H9 (cell line): ENCODE measurements around the gene MZB1. TPM values are rescaled to one million over a fixed set of nuclear protein-coding genes. Genes with fewer than 3 reads are reported as not detected.
A peak's percentile ranks its signal among the peaks of the same experiment; 100 is the strongest.
"Not testable (repeated sequence)": the region's sequence is repeated elsewhere in the genome, so short reads cannot be mapped to it uniquely, and the experiment has no call there.

Experiments
- DNase-seq: peaks from one replicate; pipeline ENCODE4 v3.0.0-alpha.2; 2017
- H2AFZ ChIP-seq: one replicate; pipeline ENCODE4 v1.6.1; 2013; ENCODE audit warnings: mild to moderate bottlenecking, low read length, control low read depth, moderate library complexity
- H2AK5ac ChIP-seq: 2 replicates; pipeline ENCODE4 v1.6.1; 2013; ENCODE audit warnings: low read length, control low read depth, mixed read lengths; ENCODE audit not compliant: insufficient read length
- H2BK120ac ChIP-seq: one replicate; pipeline ENCODE4 v1.6.1; 2013; ENCODE audit warnings: low read depth, mild to moderate bottlenecking, low read length, control low read depth, inconsistent platforms; ENCODE audit not compliant: poor library complexity, severe bottlenecking
- H2BK12ac ChIP-seq: 2 replicates; pipeline ENCODE4 v1.6.1; 2013; ENCODE audit warnings: low read length, control low read depth, mixed read lengths, low read depth; ENCODE audit not compliant: insufficient read length
- H2BK15ac ChIP-seq: 2 replicates; pipeline ENCODE4 v1.6.1; 2013; ENCODE audit warnings: low read depth, low read length, control low read depth
- H2BK20ac ChIP-seq: one replicate; pipeline ENCODE4 v1.6.1; 2013; ENCODE audit warnings: low read depth, mild to moderate bottlenecking, low read length, control low read depth, inconsistent platforms; ENCODE audit not compliant: poor library complexity, severe bottlenecking
- H2BK5ac ChIP-seq: 2 replicates; pipeline ENCODE4 v1.6.1; 2013; ENCODE audit warnings: low read length, control low read depth, mixed read lengths; ENCODE audit not compliant: insufficient read length
- H3K14ac ChIP-seq: 2 replicates; pipeline ENCODE4 v1.6.1; 2013; ENCODE audit warnings: low read length, control low read depth; ENCODE audit not compliant: insufficient read depth
- H3K18ac ChIP-seq: 2 replicates; pipeline ENCODE4 v1.6.1; 2013; ENCODE audit warnings: low read depth, mild to moderate bottlenecking, mixed read lengths, low read length, control low read depth; ENCODE audit not compliant: insufficient read length
- H3K23ac ChIP-seq: 2 replicates; pipeline ENCODE4 v1.6.1; 2013; ENCODE audit warnings: low read length, control low read depth, mixed read lengths, low read depth; ENCODE audit not compliant: insufficient read length
- H3K23me2 ChIP-seq: 2 replicates; pipeline ENCODE4 v1.6.1; 2013; ENCODE audit warnings: low read depth, mild to moderate bottlenecking, mixed read lengths, low read length, control low read depth; ENCODE audit not compliant: insufficient read length, poor library complexity, severe bottlenecking
- H3K27ac ChIP-seq: 2 replicates; pipeline ENCODE4 v1.5.1; 2013; ENCODE audit warnings: low read length, control low read depth, mixed read lengths, low read depth; ENCODE audit not compliant: insufficient read length
- H3K27me3 ChIP-seq: 2 replicates; pipeline ENCODE4 v1.6.1; 2013; ENCODE audit warnings: low read length, control low read depth, inconsistent platforms; ENCODE audit not compliant: insufficient read depth
- H3K4ac ChIP-seq: 2 replicates; pipeline ENCODE4 v1.6.1; 2013; ENCODE audit warnings: low read depth, mild to moderate bottlenecking, control low read depth, inconsistent platforms, low read length, moderate library complexity
- H3K4me1 ChIP-seq: 2 replicates; pipeline ENCODE4 v1.6.1; 2013; ENCODE audit warnings: low read length, control low read depth, inconsistent platforms; ENCODE audit not compliant: insufficient read depth
- H3K4me2 ChIP-seq: 2 replicates; pipeline ENCODE4 v1.6.1; 2013; ENCODE audit warnings: low read length, control low read depth, mixed read lengths; ENCODE audit not compliant: insufficient read length, insufficient read depth
- H3K56ac ChIP-seq: 2 replicates; pipeline ENCODE4 v1.6.1; 2013; ENCODE audit warnings: low read depth, mild to moderate bottlenecking, mixed read lengths, low read length, control low read depth; ENCODE audit not compliant: insufficient read length
- H3K79me1 ChIP-seq: 2 replicates; pipeline ENCODE4 v1.6.1; 2013; ENCODE audit warnings: low read depth, mild to moderate bottlenecking, moderate library complexity, low read length, control low read depth, inconsistent platforms; ENCODE audit not compliant: insufficient read depth, poor library complexity, severe bottlenecking
- H3K79me2 ChIP-seq: 2 replicates; pipeline ENCODE4 v1.6.1; 2013; ENCODE audit warnings: low read length, control low read depth, inconsistent platforms; ENCODE audit not compliant: insufficient read depth
- H3K9ac ChIP-seq: 2 replicates; pipeline ENCODE4 v1.6.1; 2013; ENCODE audit warnings: low read length, control low read depth, mixed read lengths; ENCODE audit not compliant: insufficient read length; ENCODE audit errors: extremely low read depth
- H3K9me3 ChIP-seq: one replicate; pipeline ENCODE4 v1.6.1; 2013; ENCODE audit warnings: low read depth, low read length, inconsistent platforms; ENCODE audit not compliant: control insufficient read depth
- H3T11ph ChIP-seq: one replicate; pipeline ENCODE4 v1.6.1; 2013; ENCODE audit warnings: mild to moderate bottlenecking, low read length, control low read depth, inconsistent platforms
- H4K20me1 ChIP-seq: one replicate; pipeline ENCODE4 v1.6.1; 2013; ENCODE audit not compliant: control insufficient read depth, insufficient read length, insufficient read depth
- H4K5ac ChIP-seq: 2 replicates; pipeline ENCODE4 v1.6.1; 2013; ENCODE audit warnings: low read depth, mild to moderate bottlenecking, mixed read lengths, low read length, control low read depth; ENCODE audit not compliant: insufficient read length
- H4K8ac ChIP-seq: replicated peaks from 2 replicates; pipeline ENCODE4 v1.6.1; 2013; ENCODE audit warnings: low read length, control low read depth, mixed read lengths, low read depth; ENCODE audit not compliant: insufficient read length
- H4K91ac ChIP-seq: 2 replicates; pipeline ENCODE4 v1.6.1; 2013; ENCODE audit warnings: low read depth, mild to moderate bottlenecking, moderate library complexity, mixed read lengths, low read length, control low read depth; ENCODE audit not compliant: insufficient read length
- H3K27ac Mint-ChIP-seq, 3 experiments: 2 replicates in 2 of 3; 3 replicates in 1 of 3; pipeline ENCODE4 v1.8.0; 2020 to 2021; ENCODE audit warnings: mixed read lengths in 3 of 3, mild to moderate bottlenecking in 1 of 3, moderate library complexity in 1 of 3
- H3K27me3 Mint-ChIP-seq: 2 replicates; pipeline ENCODE4 v1.8.0; 2021; ENCODE audit warnings: low read depth, mild to moderate bottlenecking, moderate library complexity, mixed read lengths
- H3K36me3 Mint-ChIP-seq, 3 experiments: 2 replicates in 2 of 3; 3 replicates in 1 of 3; pipeline ENCODE4 v1.8.0; 2020 to 2021; ENCODE audit warnings: low read depth in 3 of 3, mixed read lengths in 3 of 3; ENCODE audit not compliant: insufficient read depth in 1 of 3
- H3K4me1 Mint-ChIP-seq, 2 experiments: 2 replicates each; pipeline ENCODE4 v1.8.0; 2020; ENCODE audit warnings: mixed read lengths in 2 of 2
- H3K4me3 Mint-ChIP-seq, 2 experiments: 2 replicates in 1 of 2; 3 replicates in 1 of 2; pipeline ENCODE4 v1.8.0; 2020 to 2021; ENCODE audit warnings: mild to moderate bottlenecking in 2 of 2, mixed read lengths in 2 of 2, moderate library complexity in 1 of 2
- H3K9me3 Mint-ChIP-seq, 2 experiments: 2 replicates in 1 of 2; 3 replicates in 1 of 2; pipeline ENCODE4 v1.8.0; 2020; ENCODE audit warnings: mild to moderate bottlenecking in 2 of 2, mixed read lengths in 2 of 2, moderate library complexity in 1 of 2
- WGBS: extraction: QIAGEN DNeasy Blood & Tissue Kit; methylation state at CpG from one replicate; pipeline ENCODE4 v1.1.7; 2013; ENCODE audit warnings: missing lambda C conversion rate, low lambda C conversion rate, mixed read lengths; ENCODE audit not compliant: insufficient read length; ENCODE audit errors: extremely low coverage; 5-methylcytosine and 5-hydroxymethylcytosine counted together
- total RNA-seq: library from RNA; stranded (reverse); gene quantifications from 2 replicates; pipeline ENCODE4 v1.2.1, GENCODE V29; 2021

The MZB1 gene
- total RNA-seq, 1 experiment from 2014 or later: 0.31 TPM

- not testable (repeated sequence) for H3K9me3 Mint-ChIP-seq, H3K4me3 Mint-ChIP-seq, H2BK120ac ChIP-seq, H4K91ac ChIP-seq, H2BK5ac ChIP-seq, H2AK5ac ChIP-seq, H3K4me1 ChIP-seq, H3K9me3 ChIP-seq, H2AFZ ChIP-seq, H2BK20ac ChIP-seq, H3K18ac ChIP-seq, H3K27me3 ChIP-seq, H3K4me2 ChIP-seq, H3K27me3 Mint-ChIP-seq, H3T11ph ChIP-seq, H4K8ac ChIP-seq, H3K9ac ChIP-seq, H3K14ac ChIP-seq, H3K56ac ChIP-seq, H3K4ac ChIP-seq, H2BK15ac ChIP-seq, H3K23me2 ChIP-seq, H3K27ac ChIP-seq, DNase-seq, H2BK12ac ChIP-seq, H4K20me1 ChIP-seq, H3K23ac ChIP-seq, H4K5ac ChIP-seq
- H3K36me3 Mint-ChIP-seq: peaks cover 18 to 45% (median 41%) of the 10 kb centered on the region in 3 experiments; a peak in 6 of 7 replicates
- Histone ChIP-seq H3K79me1 (peaks cover 11% of the 10 kb centered on the region), H3K79me2 (peaks cover 61% of the 10 kb centered on the region)
- WGBS: no CpG with 5 or more reads among the region's 8 CpGs
- H3K4me1 Mint-ChIP-seq: peaks cover 18 to 25% of the 10 kb centered on the region in 2 experiments
- H3K27ac Mint-ChIP-seq: peak overlapping the region in 1 of 3 experiments; percentile 94; a peak in 2 of 7 replicates
Measured at GRCh38 chr5:139345442-139345841, 44.3 kb downstream of the MZB1 start.
